Smooth muscle cell (in vitro differentiated cells): ENCODE data around the gene NPAS3. TPM values are rescaled to one million over a fixed set of nuclear protein-coding genes. Genes with fewer than 3 reads are reported as not detected.

Experiments
- DNase-seq: peaks from one replicate; lab custom pipeline; 2025; ENCODE audit not compliant: unreplicated experiment; lab: John Stamatoyannopoulos, UW
- H2AFZ ChIP-seq: fragments of 200-600 bp; sonication (generic); 2 replicates; pipeline ENCODE4 v1.6.0; 2016; ENCODE audit warnings: antibody characterized with exemption, low read depth, mild to moderate bottlenecking
- H3F3A ChIP-seq: fragments of 200-600 bp; sonication (generic); 2 replicates; pipeline ENCODE4 v1.6.0; 2017; ENCODE audit warnings: antibody characterized with exemption, low read depth
- H3K27ac ChIP-seq: fragments of 200-600 bp; sonication (generic); 2 replicates; pipeline ENCODE4 v1.5.1; 2016; ENCODE audit warnings: low read depth, mild to moderate bottlenecking
- H3K27me3 ChIP-seq: fragments of 200-600 bp; sonication (generic); 2 replicates; pipeline ENCODE4 v1.6.1; 2016; ENCODE audit warnings: low read depth, mild to moderate bottlenecking
- H3K36me3 ChIP-seq: fragments of 200-600 bp; sonication (generic); 2 replicates; pipeline ENCODE4 v1.5.1; 2016; ENCODE audit warnings: low read depth
- H3K4me1 ChIP-seq: fragments of 200-600 bp; sonication (generic); 2 replicates; pipeline ENCODE4 v1.5.1; 2016; ENCODE audit warnings: low read depth
- H3K4me2 ChIP-seq: fragments of 200-600 bp; sonication (generic); 2 replicates; pipeline ENCODE4 v1.6.0; 2016; ENCODE audit warnings: mild to moderate bottlenecking
- H3K4me3 ChIP-seq: fragments of 200-600 bp; sonication (generic); 2 replicates; pipeline ENCODE4 v1.5.1; 2016; ENCODE audit warnings: mild to moderate bottlenecking
- H3K79me2 ChIP-seq: fragments of 200-600 bp; sonication (generic); 2 replicates; pipeline ENCODE4 v1.6.0; 2016; ENCODE audit warnings: low read depth, mild to moderate bottlenecking
- H3K9ac ChIP-seq: fragments of 200-600 bp; sonication (generic); 2 replicates; pipeline ENCODE4 v1.6.0; 2016; ENCODE audit warnings: low read depth
- H3K9me3 ChIP-seq: fragments of 200-600 bp; sonication (generic); replicated peaks from 2 replicates; pipeline ENCODE4 v1.5.1; 2016; ENCODE audit warnings: low read depth
- H4K20me1 ChIP-seq: fragments of 200-600 bp; sonication (generic); 2 replicates; pipeline ENCODE4 v1.6.0; 2016; ENCODE audit warnings: low read depth
- whole genome bisulfite sequencing: methylation state at CpG from one replicate; pipeline ENCODE4 v1.1.7; 2016; ENCODE audit warnings: low lambda C conversion rate; 5-methylcytosine and 5-hydroxymethylcytosine counted together
- polyA plus RNA-seq: library from polyadenylated mRNA; unstranded; fragments of >200 nt; fragmentation: Nextera tagmentation; extraction: Ambion mirVana; gene quantifications from 2 replicates; pipeline ENCODE4 v1.2.1, GENCODE V29; 2016
- total RNA-seq: library from RNA; depleted of rRNA; stranded (reverse); fragments of >200 nt; gene quantifications from 2 replicates; pipeline ENCODE4 v1.2.3, GENCODE V29; 2014
- TF ChIP-seq, protein P1 (sequence below): fragments of 200-600 bp; sonication (generic); IDR thresholded peaks from 2 replicates; pipeline ENCODE4 v1.5.1; 2017; ENCODE audit warnings: borderline replicate concordance, mild to moderate bottlenecking, antibody characterized with exemption; ENCODE audit not compliant: insufficient read depth, poor library complexity, severe bottlenecking

NPAS3 gene
- total and polyA plus RNA-seq, 2 experiments from 2014 or later = 0.79 to 2.0 TPM

DNA sequence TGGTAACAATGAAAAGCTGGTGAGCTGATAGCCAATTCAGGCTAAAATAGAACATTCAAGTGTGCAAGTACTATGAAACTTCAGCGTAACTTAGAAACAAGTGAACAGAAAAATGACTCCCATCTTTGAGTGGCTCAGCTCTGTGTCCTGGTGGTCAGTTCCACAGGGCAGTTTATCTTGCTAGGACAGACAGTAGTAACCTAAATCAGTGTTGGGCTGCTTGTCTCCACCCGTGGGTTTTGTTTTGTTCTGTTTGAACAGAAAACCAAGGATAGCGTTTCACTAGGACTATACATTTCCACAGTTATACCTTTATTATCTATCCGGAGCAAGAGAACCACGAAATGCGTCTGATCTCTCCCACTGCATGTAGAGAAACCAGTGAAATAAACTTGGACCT is 544.4 kb downstream of the NPAS3 start:
- Histone ChIP-seq H2AFZ (no peak overlapping the region), H3F3A (no peaks in the 10 kb centered on the region), H3K27me3 (no peaks in the 10 kb centered on the region), H3K4me2 (no peak overlapping the region), H3K36me3 (no peaks in the 10 kb centered on the region), H4K20me1 (no peaks in the 10 kb centered on the region), H3K9ac (no peak overlapping the region), H3K4me1 (peaks cover 17% of the 10 kb centered on the region), H3K79me2 (no peaks in the 10 kb centered on the region), H3K4me3 (no peak overlapping the region), H3K27ac (no peak overlapping the region), H3K9me3 (no peaks in the 10 kb centered on the region)
- no peak for DNase-seq
- TF ChIP-seq, protein P1, sequence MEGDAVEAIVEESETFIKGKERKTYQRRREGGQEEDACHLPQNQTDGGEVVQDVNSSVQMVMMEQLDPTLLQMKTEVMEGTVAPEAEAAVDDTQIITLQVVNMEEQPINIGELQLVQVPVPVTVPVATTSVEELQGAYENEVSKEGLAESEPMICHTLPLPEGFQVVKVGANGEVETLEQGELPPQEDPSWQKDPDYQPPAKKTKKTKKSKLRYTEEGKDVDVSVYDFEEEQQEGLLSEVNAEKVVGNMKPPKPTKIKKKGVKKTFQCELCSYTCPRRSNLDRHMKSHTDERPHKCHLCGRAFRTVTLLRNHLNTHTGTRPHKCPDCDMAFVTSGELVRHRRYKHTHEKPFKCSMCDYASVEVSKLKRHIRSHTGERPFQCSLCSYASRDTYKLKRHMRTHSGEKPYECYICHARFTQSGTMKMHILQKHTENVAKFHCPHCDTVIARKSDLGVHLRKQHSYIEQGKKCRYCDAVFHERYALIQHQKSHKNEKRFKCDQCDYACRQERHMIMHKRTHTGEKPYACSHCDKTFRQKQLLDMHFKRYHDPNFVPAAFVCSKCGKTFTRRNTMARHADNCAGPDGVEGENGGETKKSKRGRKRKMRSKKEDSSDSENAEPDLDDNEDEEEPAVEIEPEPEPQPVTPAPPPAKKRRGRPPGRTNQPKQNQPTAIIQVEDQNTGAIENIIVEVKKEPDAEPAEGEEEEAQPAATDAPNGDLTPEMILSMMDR = no peak
- WGBS = 94% methylated on average over 6 of the region's 6 CpGs

DNA sequence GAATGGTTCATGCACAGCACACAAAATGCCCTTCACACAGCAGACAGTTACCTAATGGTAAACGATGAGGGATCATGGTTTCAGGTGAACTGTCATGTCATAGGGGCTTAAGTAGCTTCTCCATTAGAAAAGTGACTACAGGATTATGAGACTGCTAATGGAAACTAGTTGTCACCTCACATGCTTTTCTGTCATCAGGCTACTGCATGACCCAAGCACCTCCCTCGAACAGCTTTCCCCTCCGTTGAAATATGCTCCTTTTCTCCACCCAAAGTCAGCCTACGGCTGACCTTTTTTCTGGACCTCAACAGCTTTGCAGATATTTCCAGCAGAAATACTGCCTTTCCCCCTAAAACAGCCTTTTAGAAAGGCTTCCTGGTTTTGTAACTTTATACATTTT is 544.9 kb downstream of the NPAS3 start:
- 91% methylated on average over 4 of the region's 4 CpGs for WGBS

DNA sequence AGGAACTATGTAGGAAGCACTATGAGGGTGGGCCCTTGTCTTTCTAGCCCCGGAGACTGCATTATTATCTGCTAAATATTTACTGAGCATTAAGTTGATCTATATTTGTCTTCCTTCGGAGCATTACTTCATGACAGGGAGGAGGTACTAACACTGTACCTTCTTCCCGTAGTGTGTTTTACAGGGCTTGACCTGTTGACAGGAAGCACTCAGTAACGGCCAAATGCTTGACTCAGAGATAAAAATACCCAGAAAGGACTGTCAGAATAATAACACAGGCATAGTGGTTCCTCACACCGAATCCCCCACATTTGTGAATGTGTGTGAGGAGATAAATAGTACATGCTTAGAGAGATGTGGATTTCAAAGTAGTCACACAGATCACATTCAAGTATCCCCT is 545.6 kb downstream of the NPAS3 start:
- H3K4me3 ChIP-seq = no peak overlapping the region
- H3K9me3 ChIP-seq = no peaks in the 10 kb centered on the region
- H3K36me3 ChIP-seq = no peaks in the 10 kb centered on the region
- H3K27me3 ChIP-seq = no peaks in the 10 kb centered on the region
- peaks cover 14% of the 10 kb centered on the region for H3K4me1 ChIP-seq
- H3K27ac ChIP-seq = no peak overlapping the region
- H3K9ac ChIP-seq = no peak overlapping the region
- H3K79me2 ChIP-seq = no peaks in the 10 kb centered on the region
- DNase-seq = no peak
- no peaks in the 10 kb centered on the region for H4K20me1 ChIP-seq
- H3K4me2 ChIP-seq = no peak overlapping the region
- WGBS = 55% methylated on average over 5 of the region's 5 CpGs
- no peaks in the 10 kb centered on the region for H3F3A ChIP-seq
- TF ChIP-seq, protein P1 = no peak
- H2AFZ ChIP-seq = no peak overlapping the region

More for the DNA sequence above, 544.9 kb downstream of the NPAS3 start:
- H3K36me3 ChIP-seq = no peaks in the 10 kb centered on the region
- no peak overlapping the region for H3K4me3 ChIP-seq
- no peak overlapping the region for H3K9ac ChIP-seq
- no peaks in the 10 kb centered on the region for H3K27me3 ChIP-seq
- DNase-seq = no peak
- H3K9me3 ChIP-seq = no peaks in the 10 kb centered on the region
- H2AFZ ChIP-seq = no peak overlapping the region
- H3K4me1 ChIP-seq = peaks cover 14% of the 10 kb centered on the region
- H3K27ac ChIP-seq = no peak overlapping the region
- H3K79me2 ChIP-seq = no peaks in the 10 kb centered on the region
- no peaks in the 10 kb centered on the region for H4K20me1 ChIP-seq
- TF ChIP-seq, protein P1 = no peak
- no peak overlapping the region for H3K4me2 ChIP-seq
- H3F3A ChIP-seq = no peaks in the 10 kb centered on the region

- TF ChIP-seq, protein P1 = no peak
- Histone ChIP-seq H3K9ac (no peak overlapping the region), H2AFZ (no peak overlapping the region), H3K36me3 (no peaks in the 10 kb centered on the region), H3K27ac (no peak overlapping the region), H3K4me1 (no peaks in the 10 kb centered on the region), H3K4me3 (no peak overlapping the region), H3K27me3 (no peaks in the 10 kb centered on the region), H4K20me1 (no peaks in the 10 kb centered on the region), H3F3A (peaks cover 4% of the 10 kb centered on the region), H3K9me3 (no peaks in the 10 kb centered on the region), H3K4me2 (no peak overlapping the region), H3K79me2 (no peaks in the 10 kb centered on the region)
- WGBS = 79% methylated on average over 2 of the region's 2 CpGs
- no peak for DNase-seq
These were observed 547.7 kb downstream of the NPAS3 start for GRCh38 chr14:33486332-33486890.
